Measurements from ENCODE around the gene RPN1. TPM values are rescaled to one million over a fixed set of nuclear protein-coding genes. Genes with fewer than 3 reads are reported as not detected.
A peak's percentile ranks its signal among the peaks of the same experiment; 100 is the strongest.

RPN1 gene
- total and polyA plus RNA-seq, 2 of the 8 experiments (the other 6 are each of a cell fraction or from before 2014, with no cell fraction given) = 165 to 211 TPM

DNA sequence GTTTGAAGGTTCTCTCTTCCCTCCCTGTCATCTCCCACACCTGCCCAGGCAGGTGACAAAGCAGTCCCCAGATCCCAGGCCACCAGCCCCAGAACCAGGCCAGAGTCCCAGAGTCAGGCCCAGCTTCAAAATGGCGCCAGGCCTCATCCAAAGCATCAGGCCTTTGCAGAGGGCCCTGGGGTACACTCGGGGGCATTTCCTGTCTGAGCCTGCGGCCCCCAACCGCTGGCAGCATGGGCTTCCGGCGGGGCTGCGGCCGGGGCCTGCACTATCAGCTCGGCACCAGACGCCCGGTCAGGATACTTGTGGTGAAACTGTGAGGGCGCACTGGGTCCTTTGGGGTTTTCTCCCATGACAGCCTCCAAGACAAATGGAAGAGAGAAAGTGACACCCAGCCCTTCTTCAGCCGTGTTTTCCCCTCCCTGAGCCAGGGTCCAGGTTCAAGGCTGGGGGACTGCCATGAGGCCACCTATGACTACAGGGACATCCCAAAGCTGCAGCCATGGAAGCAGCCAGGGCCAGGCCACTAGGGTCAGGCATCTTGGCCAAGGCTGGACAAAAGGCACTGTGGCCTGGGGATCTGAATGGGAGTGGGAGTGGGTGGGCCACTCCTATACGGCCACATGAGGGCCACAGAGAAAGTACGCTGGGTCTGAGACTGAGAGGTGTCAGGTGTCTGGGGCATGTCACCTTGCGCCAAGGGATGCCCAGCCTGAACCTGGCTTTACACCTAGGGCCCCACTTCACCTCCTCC is 33.9 kb downstream of the RPN1 start:
- H3K27me3 ChIP-seq (replicated peaks in 1 of 4; ENCODE audit: control insufficient read depth in 3 of 4, extremely low read depth in 1 of 4, insufficient read depth in 3 of 4, low read length in 3 of 4) = no peaks in the 10 kb centered on the region
- peaks cover 1 to 13% of the 10 kb centered on the region in 2 experiments for H4K20me1 ChIP-seq (replicated peaks in 1 of 2; ENCODE audit: control insufficient read depth in 1 of 2, insufficient read depth in 2 of 2, low read length in 2 of 2)
- H2BK15ac ChIP-seq (ENCODE audit: low read length) = no peak overlapping the region; the same call in 1 of the 2 replicates
- H2AFZ ChIP-seq (ENCODE audit: low read length) = no peak overlapping the region
- no peaks in the 10 kb centered on the region for H3K9me3 ChIP-seq (ENCODE audit: insufficient read depth in 2 of 2, low read depth in 1 of 2, low read length in 1 of 2)
- 0 out of 4 replicates have a peak, but pooled peaks cover 0 to 4% of the 10 kb centered on the region in 2 experiments for H3K79me2 ChIP-seq (ENCODE audit: control insufficient read depth in 1 of 2, insufficient read depth in 2 of 2, low read length in 2 of 2)
- peaks cover 4% of the 10 kb centered on the region for H3K79me1 ChIP-seq (ENCODE audit: low read depth, low read length)
- POLR2A ChIA-PET (ENCODE audit: partially characterized antibody) = interaction anchor here (1.0 kb wide), 1 partner anchor 9 kb away, joined by 3 read pairs; no protein-coding TSS in a partner anchor
- peak overlapping the region; percentile 44 for H4K5ac ChIP-seq (ENCODE audit: insufficient read length, low read depth, low read length)
- no peak overlapping the region for H3K14ac ChIP-seq (ENCODE audit: insufficient read length)
- CTCF ChIA-PET (ENCODE audit: partially characterized antibody) = interaction anchor here (0.9 to 2.7 kb wide), 19 partner anchors 8 to 229 kb away, joined by 3 to 12 read pairs (median 4); no protein-coding TSS in a partner anchor
- 0 out of 2 replicates have a peak overlapping the region, but pooled peaks have one; percentile 49 for H3K27ac ChIP-seq (ENCODE audit: low read depth, low read length)
- H3K18ac ChIP-seq (ENCODE audit: extremely low read depth, low read length) = no peak overlapping the region
- peak overlapping the region; percentile 87 for H4K8ac ChIP-seq (ENCODE audit: extremely low read depth, insufficient read depth, low read length)
- H2BK5ac ChIP-seq (ENCODE audit: low read depth, low read length) = peak overlapping the region; percentile 78; the same call in 1 of the 2 replicates
- H2AK5ac ChIP-seq (ENCODE audit: low read depth, low read length) = peak overlapping the region; percentile 65; the same call in 1 of the 2 replicates
- peak overlapping the region in 1 of 4 experiments; percentile 36; a peak in 2 of 7 replicates for H3K9ac ChIP-seq (replicated peaks in 1 of 4; ENCODE audit: extremely low read depth in 1 of 4, low read depth in 3 of 4, low read length in 3 of 4)
- H3K4me1 ChIP-seq (replicated peaks in 1 of 4; ENCODE audit: control insufficient read depth in 3 of 4, insufficient read depth in 4 of 4, low read length in 3 of 4) = peaks cover 0 to 7% (median 5%) of the 10 kb centered on the region in 4 experiments; a peak in 6 of 7 replicates
- H3K56ac ChIP-seq (replicated peaks; ENCODE audit: insufficient read length, low read depth, low read length) = no peak overlapping the region
- H3K36me3 ChIP-seq (ENCODE audit: control insufficient read depth in 2 of 4, insufficient read depth in 4 of 4, low read length in 3 of 4) = peaks cover 10 to 18% (median 11%) of the 10 kb centered on the region in 4 experiments
- H3K23me2 ChIP-seq (ENCODE audit: low read depth, low read length) = peaks cover 12% of the 10 kb centered on the region
- WGBS, 2 experiments (ENCODE audit: extremely low coverage in 1 of 2, insufficient coverage in 1 of 2, insufficient read length in 1 of 2, insufficient replicate concordance in 2 of 2, low coverage in 1 of 2, low lambda C conversion rate in 2 of 2, missing lambda C conversion rate in 1 of 2) = 96% methylated on average over 16 of the region's 16 CpGs; no CpG with 5 or more reads in 1 of the 2 experiments
- no peak overlapping the region for H2BK12ac ChIP-seq (ENCODE audit: low read depth, low read length)
- H4K91ac ChIP-seq (replicated peaks; ENCODE audit: insufficient read length, low read length) = peak overlapping the region; percentile 80
- FAIRE-seq = no peak
- peak overlapping the region in 2 of 4 experiments; percentile 27 to 71; a peak in 6 of 8 replicates for H3K4me3 ChIP-seq (ENCODE audit: extremely low read depth in 1 of 4, insufficient read depth in 2 of 4, low read depth in 3 of 4, low read length in 4 of 4)
- peak overlapping the region; percentile 90 to 92 for H3K4me2 ChIP-seq (ENCODE audit: insufficient read depth in 1 of 2, low read depth in 2 of 2, low read length in 2 of 2)
- no peak overlapping the region for H2BK20ac ChIP-seq (ENCODE audit: low read length)
- DNase-seq (ENCODE audit: low read depth in 1 of 2, low spot score in 2 of 2) = no peak
- H3K23ac ChIP-seq (ENCODE audit: insufficient read length) = no peak overlapping the region
- H3K4ac ChIP-seq (replicated peaks; ENCODE audit: insufficient read length, low read depth, low read length) = peak overlapping the region; percentile 42
- no peak overlapping the region for H2BK120ac ChIP-seq (replicated peaks; ENCODE audit: low read depth, low read length)
- TF ChIP-seq HDAC6 (IDR thresholded peaks at IDR 0.05; ENCODE audit: low read depth, low read length) = no peak
- TF ChIP-seq CEBPB (IDR thresholded peaks at IDR 0.05; ENCODE audit: low read depth, low read length) = no peak
